ENCODE data around the gene RBPJL. TPM values are rescaled to one million over a fixed set of nuclear protein-coding genes. Genes with fewer than 3 reads are reported as not detected.

Gene RBPJL
- total RNA-seq, 1 experiment from 2014 or later, result not detected

- Histone ChIP-seq H3K4me2 (no peak overlapping the region), H3K27me3 (ENCODE audit: insufficient read depth, low read depth) (no peaks in the 10 kb centered on the region), H3K27ac (no peak overlapping the region), H3K4me3 (no peak overlapping the region), H4K20me1 (ENCODE audit: insufficient read depth) (peaks cover 6% of the 10 kb centered on the region; the same call in 1 of the 2 replicates), H3K79me2 (ENCODE audit: low read depth) (no peaks in the 10 kb centered on the region), H3F3A (ENCODE audit: insufficient read depth, low read depth) (peaks cover 54% of the 10 kb centered on the region), H3K36me3 (ENCODE audit: low read depth) (peaks cover 23% of the 10 kb centered on the region), H2AFZ (no peak overlapping the region), H3K9me2 (ENCODE audit: insufficient read depth) (no peaks in the 10 kb centered on the region), H3K4me1 (replicated peaks; ENCODE audit: insufficient read depth) (peaks cover 30% of the 10 kb centered on the region), H3K9me3 (ENCODE audit: insufficient read depth, low read depth) (no peaks in the 10 kb centered on the region)
- DNase-seq, result no peak
- TF ChIP-seq EZH2 (IDR thresholded peaks at IDR 0.05; ENCODE audit: low read depth), result no peak
- no peak for TF ChIP-seq CTCF (conservative IDR thresholded peaks at IDR 0.05)
- no TSS peak for BruUV-seq (replicated peaks)
- ChIA-PET CTCF (interaction anchor here (1.3 kb wide), 1 partner anchor 38 kb away, joined by 4 read pairs; the partner anchor contains the start of gene SYS1), POLR2A (ENCODE audit: unreplicated experiment) (no interaction called here)
- intact Hi-C loops (cut with micrococcal nuclease; ENCODE audit: unreplicated experiment), result no loop called here
Observed at GRCh38 chr20:45325371-45325770, 18.7 kb downstream of the RBPJL start.

- H3F3A ChIP-seq (ENCODE audit: insufficient read depth, low read depth), result peaks cover 41% of the 10 kb centered on the region
- H3K4me2 ChIP-seq, result no peak overlapping the region
- H3K27me3 ChIP-seq (ENCODE audit: insufficient read depth, low read depth), result no peaks in the 10 kb centered on the region
- peaks cover 13% of the 10 kb centered on the region for H3K4me1 ChIP-seq (replicated peaks; ENCODE audit: insufficient read depth)
- ChIA-PET POLR2A (ENCODE audit: unreplicated experiment) (no interaction called here), CTCF (no interaction called here)
- no peak overlapping the region for H3K27ac ChIP-seq
- intact Hi-C loops (cut with micrococcal nuclease; ENCODE audit: unreplicated experiment), result loop anchor here (2.0 kb wide), 1 partner anchor 16 kb away; no protein-coding TSS in a partner anchor
- no peaks in the 10 kb centered on the region for H3K79me2 ChIP-seq (ENCODE audit: low read depth)
- no peaks in the 10 kb centered on the region for H3K9me3 ChIP-seq (ENCODE audit: insufficient read depth, low read depth)
- H3K4me3 ChIP-seq, result no peak overlapping the region
- TF ChIP-seq EZH2 (IDR thresholded peaks at IDR 0.05; ENCODE audit: low read depth) (no peak), CTCF (conservative IDR thresholded peaks at IDR 0.05) (no peak)
- no peak for DNase-seq
- no peak overlapping the region for H2AFZ ChIP-seq
- peaks cover 6% of the 10 kb centered on the region; the same call in 1 of the 2 replicates for H4K20me1 ChIP-seq (ENCODE audit: insufficient read depth)
- H3K9me2 ChIP-seq (ENCODE audit: insufficient read depth), result no peaks in the 10 kb centered on the region
- BruUV-seq (replicated peaks), result no TSS peak
- peaks cover 37% of the 10 kb centered on the region for H3K36me3 ChIP-seq (ENCODE audit: low read depth)
Observed at GRCh38 chr20:45328451-45328850, 21.8 kb downstream of the RBPJL start.

- H3K36me3 ChIP-seq (ENCODE audit: low read depth), result peaks cover 43% of the 10 kb centered on the region
- no peak overlapping the region for H3K27ac ChIP-seq
- H3K4me1 ChIP-seq (replicated peaks; ENCODE audit: insufficient read depth), result peaks cover 13% of the 10 kb centered on the region
- peaks cover 30% of the 10 kb centered on the region for H3F3A ChIP-seq (ENCODE audit: insufficient read depth, low read depth)
- no TSS peak for BruUV-seq (replicated peaks)
- ChIA-PET CTCF (interaction anchor here (0.6 kb wide), 1 partner anchor 45 kb away, joined by 4 read pairs; no protein-coding TSS in a partner anchor), POLR2A (ENCODE audit: unreplicated experiment) (interaction anchor here (0.6 kb wide), 1 partner anchor 462 kb away, joined by 4 read pairs; the partner anchor contains the start of genes DNTTIP1 and WFDC3)
- no peaks in the 10 kb centered on the region for H3K9me3 ChIP-seq (ENCODE audit: insufficient read depth, low read depth)
- TF ChIP-seq CTCF (conservative IDR thresholded peaks at IDR 0.05), result no peak
- no peak for TF ChIP-seq EZH2 (IDR thresholded peaks at IDR 0.05; ENCODE audit: low read depth)
- peaks cover 6% of the 10 kb centered on the region; the same call in 1 of the 2 replicates for H4K20me1 ChIP-seq (ENCODE audit: insufficient read depth)
- peak; percentile 47 to 81 for DNase-seq
- intact Hi-C loops (cut with micrococcal nuclease; ENCODE audit: unreplicated experiment), result loop anchor here (2.0 kb wide), 1 partner anchor 15 kb away; no protein-coding TSS in a partner anchor
- H3K4me2 ChIP-seq, result no peak overlapping the region
- no peak overlapping the region for H2AFZ ChIP-seq
- H3K79me2 ChIP-seq (ENCODE audit: low read depth), result peaks cover 6% of the 10 kb centered on the region
- H3K9me2 ChIP-seq (ENCODE audit: insufficient read depth), result no peaks in the 10 kb centered on the region
- no peak overlapping the region for H3K4me3 ChIP-seq
- no peaks in the 10 kb centered on the region for H3K27me3 ChIP-seq (ENCODE audit: insufficient read depth, low read depth)
Observed at GRCh38 chr20:45329497-45330319, 23.1 kb downstream of the RBPJL start.
